Astrocyte (in vitro differentiated cells and primary cell): ENCODE measurements around the gene GOLIM4. TPM values are rescaled to one million over a fixed set of nuclear protein-coding genes. Genes with fewer than 3 reads are reported as not detected.

Source experiments
- DNase-seq: peaks from one replicate; pipeline ENCODE4 v3.0.0-alpha.2; 2010; ENCODE audit warnings: low read depth
- FAIRE-seq: peaks from 2 replicates; lab custom pipeline; 2011; peaks lifted over from hg19 to GRCh38; lab: Jason Lieb, UNC
- H2AFZ ChIP-seq: 2 replicates; pipeline ENCODE4 v1.6.0; 2012; ENCODE audit warnings: low read depth, low read length, inconsistent platforms
- H3K27ac ChIP-seq: 2 replicates; pipeline ENCODE4 v1.5.1; 2011; ENCODE audit warnings: low read depth, low read length, inconsistent platforms
- H3K27me3 ChIP-seq: 2 replicates; pipeline ENCODE4 v1.6.0; 2011; ENCODE audit warnings: low read length, inconsistent platforms; ENCODE audit not compliant: insufficient read depth
- H3K36me3 ChIP-seq: 2 replicates; pipeline ENCODE4 v1.5.1; 2011; ENCODE audit warnings: low read length, inconsistent platforms; ENCODE audit not compliant: insufficient read depth
- H3K4me1 ChIP-seq: 2 replicates; pipeline ENCODE4 v1.5.1; 2011; ENCODE audit warnings: low read length, inconsistent platforms; ENCODE audit not compliant: insufficient read depth
- H3K4me2 ChIP-seq: 2 replicates; pipeline ENCODE4 v1.6.0; 2012; ENCODE audit warnings: low read length, inconsistent platforms
- H3K4me3 ChIP-seq: 2 replicates; pipeline ENCODE4 v1.5.1; 2011; ENCODE audit warnings: low read depth, mild to moderate bottlenecking, low read length, inconsistent platforms; ENCODE audit not compliant: insufficient read depth
- H3K79me2 ChIP-seq: 2 replicates; pipeline ENCODE4 v1.6.0; 2012; ENCODE audit warnings: mild to moderate bottlenecking, low read length, inconsistent platforms; ENCODE audit not compliant: insufficient read depth
- H3K9ac ChIP-seq: 2 replicates; pipeline ENCODE4 v1.6.0; 2012; ENCODE audit warnings: mild to moderate bottlenecking, low read length, inconsistent platforms
- H3K9me3 ChIP-seq: 2 replicates; pipeline ENCODE4 v1.5.1; 2012; ENCODE audit warnings: low read depth, mild to moderate bottlenecking, low read length, inconsistent platforms; ENCODE audit not compliant: insufficient read depth
- H4K20me1 ChIP-seq: 2 replicates; pipeline ENCODE4 v1.6.0; 2012; ENCODE audit warnings: low read length, inconsistent platforms; ENCODE audit not compliant: insufficient read depth
- H3K27ac Mint-ChIP-seq: one replicate; pipeline ENCODE4 v1.8.0; 2021; ENCODE audit warnings: mild to moderate bottlenecking, mixed read lengths; ENCODE audit not compliant: unreplicated experiment
- H3K27me3 Mint-ChIP-seq: one replicate; pipeline ENCODE4 v1.8.0; 2021; ENCODE audit warnings: low read depth, mixed read lengths; ENCODE audit not compliant: unreplicated experiment
- H3K36me3 Mint-ChIP-seq: one replicate; pipeline ENCODE4 v1.8.0; 2021; ENCODE audit warnings: low read depth, mixed read lengths; ENCODE audit not compliant: unreplicated experiment
- H3K4me1 Mint-ChIP-seq: one replicate; pipeline ENCODE4 v1.8.0; 2021; ENCODE audit warnings: low read depth, mixed read lengths; ENCODE audit not compliant: unreplicated experiment
- H3K4me3 Mint-ChIP-seq: one replicate; pipeline ENCODE4 v1.8.0; 2021; ENCODE audit warnings: mild to moderate bottlenecking, moderate library complexity, mixed read lengths; ENCODE audit not compliant: unreplicated experiment
- H3K9me3 Mint-ChIP-seq: one replicate; pipeline ENCODE4 v1.8.0; 2021; ENCODE audit warnings: mild to moderate bottlenecking, mixed read lengths; ENCODE audit not compliant: unreplicated experiment
- EZH2 ChIP-seq: IDR thresholded peaks from 2 replicates; pipeline ENCODE4 v1.6.1; 2012; ENCODE audit warnings: mild to moderate bottlenecking, low read length, inconsistent platforms; ENCODE audit not compliant: insufficient read depth
- total RNA-seq: library from RNA; stranded (reverse); gene quantifications from 2 replicates; pipeline ENCODE4 v1.2.1, GENCODE V29; 2021
- TF ChIP-seq, protein P1 (sequence below): IDR thresholded peaks from 2 replicates; pipeline ENCODE4 v1.5.1; 2011; ENCODE audit warnings: low read depth, mild to moderate bottlenecking, inconsistent platforms, low read length, moderate library complexity; ENCODE audit not compliant: insufficient read depth

The GOLIM4 gene
- total RNA-seq, 1 donor from 2014 or later, result 51.5 TPM

DNA sequence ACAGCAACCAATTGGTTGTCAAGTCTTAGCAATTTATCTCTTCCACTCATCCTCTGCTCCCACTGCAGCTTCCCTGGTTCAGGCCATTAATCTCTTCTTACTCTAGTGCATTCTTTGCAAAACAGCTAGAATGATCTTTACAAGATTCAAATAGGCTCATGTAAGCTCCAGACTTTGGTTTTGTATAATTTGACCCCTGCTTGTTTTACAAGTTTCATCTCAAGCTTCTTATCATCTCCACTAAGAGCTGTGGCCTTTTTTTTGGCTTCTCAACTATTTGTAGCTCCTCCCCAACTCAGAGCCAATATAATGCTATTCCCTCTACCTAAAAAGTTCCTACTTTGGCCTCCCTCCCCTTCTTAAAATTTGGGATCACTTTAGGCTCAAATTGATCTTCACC lies 121.8 kb downstream of the GOLIM4 start:
- Histone ChIP-seq H3K9ac (no peak overlapping the region), H3K9me3 (no peaks in the 10 kb centered on the region), H2AFZ (no peak overlapping the region), H3K27me3 (no peaks in the 10 kb centered on the region), H3K4me3 (no peak overlapping the region), H3K4me1 (no peaks in the 10 kb centered on the region), H3K79me2 (no peaks in the 10 kb centered on the region), H3K4me2 (no peak overlapping the region), H3K36me3 (no peaks in the 10 kb centered on the region), H3K27ac (no peak overlapping the region), H4K20me1 (no peaks in the 10 kb centered on the region)
- H3K4me3 Mint-ChIP-seq, result no peak overlapping the region
- no peaks in the 10 kb centered on the region for H3K9me3 Mint-ChIP-seq
- H3K36me3 Mint-ChIP-seq, result no peaks in the 10 kb centered on the region
- TF ChIP-seq EZH2, result no peak
- TF ChIP-seq, protein P1, sequence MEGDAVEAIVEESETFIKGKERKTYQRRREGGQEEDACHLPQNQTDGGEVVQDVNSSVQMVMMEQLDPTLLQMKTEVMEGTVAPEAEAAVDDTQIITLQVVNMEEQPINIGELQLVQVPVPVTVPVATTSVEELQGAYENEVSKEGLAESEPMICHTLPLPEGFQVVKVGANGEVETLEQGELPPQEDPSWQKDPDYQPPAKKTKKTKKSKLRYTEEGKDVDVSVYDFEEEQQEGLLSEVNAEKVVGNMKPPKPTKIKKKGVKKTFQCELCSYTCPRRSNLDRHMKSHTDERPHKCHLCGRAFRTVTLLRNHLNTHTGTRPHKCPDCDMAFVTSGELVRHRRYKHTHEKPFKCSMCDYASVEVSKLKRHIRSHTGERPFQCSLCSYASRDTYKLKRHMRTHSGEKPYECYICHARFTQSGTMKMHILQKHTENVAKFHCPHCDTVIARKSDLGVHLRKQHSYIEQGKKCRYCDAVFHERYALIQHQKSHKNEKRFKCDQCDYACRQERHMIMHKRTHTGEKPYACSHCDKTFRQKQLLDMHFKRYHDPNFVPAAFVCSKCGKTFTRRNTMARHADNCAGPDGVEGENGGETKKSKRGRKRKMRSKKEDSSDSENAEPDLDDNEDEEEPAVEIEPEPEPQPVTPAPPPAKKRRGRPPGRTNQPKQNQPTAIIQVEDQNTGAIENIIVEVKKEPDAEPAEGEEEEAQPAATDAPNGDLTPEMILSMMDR, result no peak
- H3K27ac Mint-ChIP-seq, result no peak overlapping the region
- FAIRE-seq (no peak), DNase-seq (no peak)
- no peaks in the 10 kb centered on the region for H3K4me1 Mint-ChIP-seq
- peaks cover 4% of the 10 kb centered on the region for H3K27me3 Mint-ChIP-seq

DNA sequence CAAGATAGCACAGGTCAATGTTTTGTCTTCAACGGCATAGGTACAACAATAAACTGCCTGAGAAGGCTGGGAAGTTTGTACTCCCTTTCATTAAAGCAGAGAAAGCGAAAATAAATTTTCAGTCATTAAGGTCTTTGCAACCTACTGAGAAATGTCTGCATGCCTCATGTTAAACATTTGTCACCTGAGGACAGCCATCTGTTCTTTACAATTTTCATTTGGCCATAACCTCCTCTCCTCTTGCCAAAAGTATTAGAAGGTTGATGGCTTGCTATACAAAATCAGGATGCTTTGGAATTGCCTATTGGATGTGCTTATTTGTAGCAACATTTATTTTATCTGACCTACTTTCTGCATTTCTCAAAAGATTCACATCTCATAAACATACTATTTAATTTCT lies 122.7 kb downstream of the GOLIM4 start:
- H3K4me1 Mint-ChIP-seq, result no peaks in the 10 kb centered on the region
- FAIRE-seq (no peak), DNase-seq (no peak)
- Histone ChIP-seq H3K27ac (no peak overlapping the region), H4K20me1 (no peaks in the 10 kb centered on the region), H3K4me1 (no peaks in the 10 kb centered on the region), H3K79me2 (no peaks in the 10 kb centered on the region), H3K9me3 (no peaks in the 10 kb centered on the region), H2AFZ (no peak overlapping the region), H3K27me3 (no peaks in the 10 kb centered on the region), H3K36me3 (no peaks in the 10 kb centered on the region), H3K4me2 (no peak overlapping the region), H3K9ac (no peak overlapping the region), H3K4me3 (no peak overlapping the region)
- no peak overlapping the region for H3K27ac Mint-ChIP-seq
- no peaks in the 10 kb centered on the region for H3K36me3 Mint-ChIP-seq
- H3K27me3 Mint-ChIP-seq, result peaks cover 4% of the 10 kb centered on the region
- H3K9me3 Mint-ChIP-seq, result no peaks in the 10 kb centered on the region
- H3K4me3 Mint-ChIP-seq, result no peak overlapping the region
- TF ChIP-seq, protein P1, result no peak
- no peak for TF ChIP-seq EZH2

- Mint-ChIP-seq H3K4me1 (no peaks in the 10 kb centered on the region), H3K9me3 (no peaks in the 10 kb centered on the region), H3K36me3 (no peaks in the 10 kb centered on the region)
These were observed 123.2 kb downstream of the GOLIM4 start for GRCh38 chr3:167972502-167972901.

More at GRCh38 chr3:167972502-167972901, 123.2 kb downstream of the GOLIM4 start:
- no peaks in the 10 kb centered on the region for H3K9me3 ChIP-seq
- Mint-ChIP-seq H3K27ac (no peak overlapping the region), H3K27me3 (peaks cover 4% of the 10 kb centered on the region), H3K4me3 (no peak overlapping the region)
- H3K79me2 ChIP-seq, result no peaks in the 10 kb centered on the region
- no peaks in the 10 kb centered on the region for H3K36me3 ChIP-seq
- H3K27ac ChIP-seq, result no peak overlapping the region
- H3K4me2 ChIP-seq, result no peak overlapping the region
- FAIRE-seq, result no peak
- no peak overlapping the region for H3K4me3 ChIP-seq
- H3K4me1 ChIP-seq, result no peaks in the 10 kb centered on the region
- TF ChIP-seq EZH2, result no peak
- TF ChIP-seq, protein P1, result no peak
- no peak for DNase-seq
- H2AFZ ChIP-seq, result no peak overlapping the region
- no peaks in the 10 kb centered on the region for H4K20me1 ChIP-seq
- no peaks in the 10 kb centered on the region for H3K27me3 ChIP-seq
- H3K9ac ChIP-seq, result no peak overlapping the region
